Stimulated activated naive B cell treated with anti-CD40 and anti-IgM and Interleukin-4, amounts not matched to agents 10 μg/mL and 1 μg/mL and 100 μg/mL, for 72 hours (primary cell): ENCODE data around the gene METTL8.
"Not testable (repeated sequence)": the region's sequence is repeated elsewhere in the genome, so short reads cannot be mapped to it uniquely, and the experiment has no call there.

ENCODE experiments used
- ATAC-seq, 2 donors: fragments of 150-1000 bp; cut with Tn5 transposase; replicated peaks; 2 replicates each; pipeline ENCODE4 v1.10.0; 2021; ENCODE audit warnings: moderate library complexity in 1 of 2
- DNase-seq: peaks from one replicate; pipeline ENCODE4 v3.0.0; 2021
- H3K27ac Mint-ChIP-seq: one replicate; pipeline ENCODE4 v1.8.0; 2022; ENCODE audit warnings: mild to moderate bottlenecking, mixed read lengths
- H3K27me3 Mint-ChIP-seq, 2 donors: one replicate each; pipeline ENCODE4 v1.8.0; 2022; ENCODE audit warnings: mixed read lengths in 2 of 2
- H3K36me3 Mint-ChIP-seq, 2 donors: one replicate each; pipeline ENCODE4 v1.8.0; 2022; ENCODE audit warnings: mixed read lengths in 2 of 2, mild to moderate bottlenecking in 1 of 2
- H3K4me1 Mint-ChIP-seq, 2 donors: one replicate each; pipeline ENCODE4 v1.8.0; 2022; ENCODE audit warnings: mixed read lengths in 2 of 2, mild to moderate bottlenecking in 1 of 2
- H3K4me3 Mint-ChIP-seq, 2 donors: one replicate each; pipeline ENCODE4 v1.8.0; 2022; ENCODE audit warnings: mild to moderate bottlenecking in 2 of 2, mixed read lengths in 2 of 2, moderate library complexity in 1 of 2
- H3K9me3 Mint-ChIP-seq, 2 donors: one replicate each; pipeline ENCODE4 v1.8.0; 2022; ENCODE audit warnings: mixed read lengths in 2 of 2, mild to moderate bottlenecking in 1 of 2

The METTL8 gene

DNA sequence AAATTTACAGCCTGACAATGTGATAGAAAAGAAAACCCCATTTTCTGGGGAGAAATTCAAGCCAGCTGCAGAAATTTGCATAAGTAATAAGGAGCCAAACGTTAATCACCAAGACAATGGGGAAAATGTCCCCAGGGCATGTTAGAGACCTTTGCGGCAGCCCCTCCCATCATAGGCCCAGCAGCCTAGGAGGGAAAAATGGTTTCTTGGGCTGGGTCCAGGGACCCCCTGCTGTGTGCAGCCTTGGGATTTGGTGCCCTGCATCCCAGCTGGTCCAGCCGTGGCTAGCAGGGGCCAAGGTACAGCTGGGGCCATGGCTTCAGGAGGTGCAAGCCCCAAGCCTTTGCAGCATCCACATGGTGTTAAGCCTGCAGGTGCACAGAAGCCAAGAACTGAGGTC lies 121.6 kb downstream of the METTL8 start:
- peaks cover 14 to 15% of the 10 kb centered on the region in 2 donors for H3K9me3 Mint-ChIP-seq
- H3K27me3 Mint-ChIP-seq, result not testable (repeated sequence)

DNA sequence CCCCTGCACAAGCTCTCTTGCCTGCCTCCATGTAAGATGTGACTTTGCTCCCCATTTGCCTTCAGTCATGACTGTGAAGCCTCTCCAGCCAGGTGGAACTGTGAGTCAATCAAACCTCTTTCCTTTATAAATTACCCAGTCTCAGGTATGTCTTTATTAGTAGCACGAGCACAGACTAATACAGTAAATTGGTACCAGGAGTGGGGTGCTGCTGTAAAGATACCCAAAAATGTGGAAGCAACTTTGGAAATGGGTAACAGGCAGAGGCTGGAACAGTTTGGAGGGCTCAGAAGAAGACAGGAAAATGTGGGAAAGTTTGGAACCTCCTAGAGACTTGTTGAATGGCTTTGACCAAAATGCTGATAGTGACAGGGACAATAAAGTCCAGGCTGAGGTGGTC lies 122.2 kb downstream of the METTL8 start:
- H3K36me3 Mint-ChIP-seq, result peaks cover 17 to 40% of the 10 kb centered on the region in 2 donors
- peaks cover 15 to 24% of the 10 kb centered on the region in 2 donors for H3K4me1 Mint-ChIP-seq
- DNase-seq, H3K27me3 Mint-ChIP-seq, H3K4me3 Mint-ChIP-seq, ATAC-seq: not testable (repeated sequence)
- H3K27ac Mint-ChIP-seq, result peak overlapping the region; percentile 65
- peaks cover 14 to 15% of the 10 kb centered on the region in 2 donors for H3K9me3 Mint-ChIP-seq

More for the DNA sequence above, 121.6 kb downstream of the METTL8 start:
- H3K27ac Mint-ChIP-seq, DNase-seq, H3K4me3 Mint-ChIP-seq, ATAC-seq: not testable (repeated sequence)
- H3K4me1 Mint-ChIP-seq, result peaks cover 17 to 29% of the 10 kb centered on the region in 2 donors
- H3K36me3 Mint-ChIP-seq, result peaks cover 17 to 40% of the 10 kb centered on the region in 2 donors

DNA sequence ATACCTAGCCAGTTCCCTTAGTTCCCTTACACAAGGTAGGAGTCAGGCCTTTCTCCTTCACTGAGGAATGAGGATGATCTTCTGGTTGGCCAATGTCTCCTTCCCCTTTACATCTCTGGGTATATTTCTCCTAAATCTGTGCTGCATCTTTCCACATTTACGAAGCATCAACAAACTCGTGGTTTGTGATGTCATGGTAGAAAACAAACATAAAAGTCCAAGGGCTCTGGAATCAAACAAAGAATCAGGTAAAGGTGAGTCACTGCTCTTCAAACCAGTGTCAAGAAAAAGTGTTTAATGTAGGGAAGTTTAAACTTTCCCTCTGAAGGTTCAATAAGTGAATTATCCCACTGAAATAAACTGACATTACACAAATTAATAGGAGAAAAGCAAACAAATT lies 122.9 kb downstream of the METTL8 start:
- Mint-ChIP-seq H3K4me1 (peaks cover 12 to 17% of the 10 kb centered on the region in 2 donors), H3K4me3 (no peak overlapping the region), H3K9me3 (peaks cover 15 to 18% of the 10 kb centered on the region in 2 donors), H3K27ac (peak overlapping the region; percentile 21), H3K36me3 (peaks cover 17 to 39% of the 10 kb centered on the region in 2 donors), H3K27me3 (no peaks in the 10 kb centered on the region)
- DNase-seq (no peak), ATAC-seq (no peak)

DNA sequence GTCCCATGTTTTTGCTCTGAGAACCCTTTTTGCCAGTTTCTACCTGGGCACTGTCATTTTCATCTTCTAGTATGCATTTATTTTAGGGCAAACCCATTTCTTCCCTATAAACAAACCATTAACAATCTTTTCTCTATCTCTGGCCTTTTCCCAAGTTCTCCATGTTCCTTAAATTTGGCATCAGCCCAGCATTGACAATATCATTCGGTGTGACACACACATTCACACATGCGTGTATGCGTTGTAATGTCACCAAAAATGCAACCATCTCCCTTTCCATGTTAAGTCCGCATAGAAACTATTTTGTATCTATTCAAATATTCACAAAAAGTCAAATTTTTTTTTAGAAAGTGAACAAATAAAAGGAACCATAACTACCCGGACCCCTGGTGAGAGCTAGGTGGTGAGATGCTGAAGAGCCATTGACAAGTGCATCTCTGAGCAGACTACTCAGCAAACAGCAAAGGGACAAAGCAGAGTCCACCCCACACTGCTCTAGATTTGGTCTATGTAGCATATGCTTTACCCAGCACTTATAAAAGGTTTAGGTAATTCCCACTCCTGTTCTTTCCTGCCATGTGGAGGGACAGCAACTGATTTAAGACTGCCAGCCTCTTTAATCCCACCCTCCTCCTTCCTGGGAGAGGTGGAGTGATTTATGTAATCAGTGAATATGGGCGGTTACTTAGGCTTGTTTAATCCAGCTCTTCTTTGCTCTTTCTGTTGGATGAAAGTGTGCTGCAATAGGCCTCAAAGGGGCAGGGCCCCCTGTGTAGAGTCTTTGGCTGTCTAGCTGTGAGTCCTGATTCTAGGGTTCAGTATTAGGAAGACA lies 124.1 kb downstream of the METTL8 start:
- no peak overlapping the region for H3K4me3 Mint-ChIP-seq
- peaks cover 17 to 21% of the 10 kb centered on the region in 2 donors for H3K9me3 Mint-ChIP-seq
- H3K27me3 Mint-ChIP-seq, result no peaks in the 10 kb centered on the region
- H3K4me1 Mint-ChIP-seq, result peaks cover 9 to 15% of the 10 kb centered on the region in 2 donors
- DNase-seq, result no peak
- no peak for ATAC-seq
- no peak overlapping the region for H3K27ac Mint-ChIP-seq
- peaks cover 17 to 37% of the 10 kb centered on the region in 2 donors for H3K36me3 Mint-ChIP-seq

DNA sequence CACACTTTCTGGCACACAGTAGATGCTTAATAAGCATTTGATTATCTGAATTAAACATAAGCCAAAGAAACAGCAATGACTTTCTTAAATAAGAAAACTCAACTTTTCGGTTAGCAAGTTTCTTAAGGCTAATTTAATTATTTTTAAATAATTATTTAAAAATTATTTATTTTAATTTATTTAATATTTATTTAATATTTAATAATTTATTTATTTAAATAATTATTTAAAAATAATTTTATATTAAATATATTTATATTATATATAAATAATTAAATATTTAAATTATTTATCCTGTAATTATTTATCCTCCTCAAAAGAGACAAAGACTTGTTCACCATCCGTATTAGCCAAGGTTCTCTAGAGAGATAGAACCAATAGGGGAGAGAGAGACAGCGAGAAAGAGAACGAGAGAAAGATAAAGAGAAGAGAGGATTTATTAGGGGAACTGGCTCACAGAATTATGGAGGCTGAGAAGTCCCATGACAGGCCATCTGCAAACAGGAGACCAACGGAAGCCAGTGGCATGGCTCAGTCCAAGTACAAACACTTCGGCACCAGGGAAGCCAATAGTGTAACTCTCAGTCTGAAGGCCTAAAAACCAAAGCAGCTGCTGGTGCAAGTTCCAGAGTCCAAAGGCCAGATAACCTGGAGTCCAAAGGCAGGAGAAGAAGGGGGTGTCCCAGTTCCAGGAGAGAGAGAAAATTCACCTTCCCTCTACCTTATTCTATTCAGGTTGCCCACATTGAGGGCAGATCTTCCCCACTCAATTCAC lies 125.3 kb downstream of the METTL8 start:
- no peak overlapping the region for H3K27ac Mint-ChIP-seq
- DNase-seq, result no peak
- peaks cover 17 to 21% of the 10 kb centered on the region in 2 donors for H3K9me3 Mint-ChIP-seq
- peaks cover 11 to 15% of the 10 kb centered on the region in 2 donors for H3K4me1 Mint-ChIP-seq
- peaks cover 17 to 40% of the 10 kb centered on the region in 2 donors for H3K36me3 Mint-ChIP-seq
- H3K4me3 Mint-ChIP-seq, result no peak overlapping the region
- no peak for ATAC-seq
- H3K27me3 Mint-ChIP-seq, result no peaks in the 10 kb centered on the region

DNA sequence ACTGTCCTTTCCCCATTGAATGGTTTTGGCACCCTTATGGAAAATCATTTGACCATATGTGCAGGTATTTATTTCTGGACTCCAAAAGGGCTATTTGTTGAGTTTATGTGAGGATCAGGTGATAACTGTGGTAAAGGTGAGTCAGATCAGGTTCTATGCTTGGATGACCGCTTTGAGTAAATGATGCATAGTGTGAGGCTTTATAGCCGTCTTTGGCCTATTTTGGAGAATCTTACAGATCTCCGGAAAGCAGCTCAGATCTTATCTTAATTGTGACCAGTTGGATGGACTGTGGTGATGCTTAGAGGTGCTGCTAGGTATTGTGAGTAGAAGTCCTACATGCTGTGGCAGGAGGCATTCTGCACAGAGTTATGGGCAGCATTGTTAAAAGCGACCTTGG lies 126.2 kb downstream of the METTL8 start:
- DNase-seq, result no peak
- Mint-ChIP-seq H3K36me3 (peaks cover 17 to 38% of the 10 kb centered on the region in 2 donors), H3K27ac (no peak overlapping the region), H3K4me1 (peaks cover 11 to 16% of the 10 kb centered on the region in 2 donors), H3K9me3 (peaks cover 17 to 21% of the 10 kb centered on the region in 2 donors), H3K27me3 (no peaks in the 10 kb centered on the region), H3K4me3 (no peak overlapping the region)
- ATAC-seq, result peak; percentile 74 to 87

DNA sequence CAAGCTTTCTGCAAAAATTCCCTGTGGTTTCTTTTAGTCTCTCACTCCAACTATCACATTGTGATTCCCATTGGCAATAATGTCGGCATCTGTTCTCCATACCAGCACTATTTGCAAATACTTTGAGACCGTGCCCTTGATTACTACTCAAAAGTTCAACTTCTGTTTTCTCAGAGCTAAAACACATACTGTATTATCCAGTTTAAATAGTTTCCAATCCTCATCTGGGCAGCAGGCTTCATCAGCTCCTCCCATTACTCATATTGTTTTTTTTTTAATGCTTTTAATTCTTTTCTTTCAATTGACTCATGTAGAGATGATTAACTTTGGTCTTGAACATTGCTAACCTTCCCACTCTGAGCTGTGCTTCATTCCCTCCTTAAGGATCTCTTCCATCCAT lies 135.8 kb downstream of the METTL8 start:
- H3K4me3 Mint-ChIP-seq, result no peak overlapping the region
- ATAC-seq (no peak), DNase-seq (no peak)
- no peaks in the 10 kb centered on the region for H3K27me3 Mint-ChIP-seq
- H3K27ac Mint-ChIP-seq, result no peak overlapping the region
- H3K4me1 Mint-ChIP-seq, result peaks cover 0 to 4% of the 10 kb centered on the region in 2 donors
- H3K9me3 Mint-ChIP-seq, result peaks cover 2 to 6% of the 10 kb centered on the region in 2 donors
- peaks cover 5 to 7% of the 10 kb centered on the region in 2 donors for H3K36me3 Mint-ChIP-seq

DNA sequence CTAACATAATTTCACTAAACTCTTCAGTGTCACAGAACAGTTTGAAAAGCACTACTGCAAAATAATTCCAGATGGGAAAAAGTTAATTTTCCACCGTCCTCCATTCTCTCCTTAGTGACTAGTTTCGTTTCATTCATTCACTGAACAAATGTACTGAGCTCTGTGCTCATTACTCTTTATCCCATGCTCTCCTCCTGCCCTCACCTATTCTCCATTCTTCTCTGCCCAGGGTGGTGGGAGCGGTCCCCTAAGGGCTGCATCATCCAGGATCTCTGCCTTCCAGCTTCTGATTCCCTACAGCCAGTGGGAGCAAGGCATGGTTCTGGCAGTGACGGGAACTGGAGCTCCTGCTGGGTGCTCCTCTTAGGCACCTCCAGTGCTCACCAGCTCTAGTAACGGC lies 139.2 kb downstream of the METTL8 start:
- H3K9me3 Mint-ChIP-seq, result peaks cover 2 to 6% of the 10 kb centered on the region in 2 donors
- H3K36me3 Mint-ChIP-seq, result peaks cover 5 to 7% of the 10 kb centered on the region in 2 donors
- no peak overlapping the region for H3K4me3 Mint-ChIP-seq
- ATAC-seq, result no peak
- H3K27me3 Mint-ChIP-seq, result no peaks in the 10 kb centered on the region
- no peak for DNase-seq
- no peak overlapping the region for H3K27ac Mint-ChIP-seq
- H3K4me1 Mint-ChIP-seq, result peaks cover 0 to 4% of the 10 kb centered on the region in 2 donors

DNA sequence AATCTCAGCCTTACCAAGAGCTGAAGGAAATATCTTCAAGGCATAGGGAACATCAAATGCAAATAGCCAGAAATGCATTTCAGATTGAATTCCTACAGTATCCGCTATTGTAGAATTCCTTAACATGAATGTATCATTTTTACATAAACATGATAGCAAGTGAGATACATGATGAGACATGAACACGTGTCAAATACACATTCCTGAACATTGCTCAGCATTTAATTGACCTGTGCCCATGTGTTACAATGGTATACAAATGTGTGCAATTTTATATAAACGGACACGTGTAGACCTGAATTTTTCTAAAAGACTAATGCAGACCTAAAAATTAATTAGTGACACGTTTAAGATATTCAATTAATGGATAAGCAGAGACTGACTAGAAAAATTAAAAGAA lies 140.1 kb downstream of the METTL8 start:
- Mint-ChIP-seq H3K36me3 (peaks cover 5 to 7% of the 10 kb centered on the region in 2 donors), H3K27ac (no peak overlapping the region), H3K4me1 (peaks cover 0 to 4% of the 10 kb centered on the region in 2 donors), H3K9me3 (peaks cover 2 to 6% of the 10 kb centered on the region in 2 donors), H3K27me3 (no peaks in the 10 kb centered on the region), H3K4me3 (no peak overlapping the region)
- DNase-seq, result no peak
- ATAC-seq, result no peak

DNA sequence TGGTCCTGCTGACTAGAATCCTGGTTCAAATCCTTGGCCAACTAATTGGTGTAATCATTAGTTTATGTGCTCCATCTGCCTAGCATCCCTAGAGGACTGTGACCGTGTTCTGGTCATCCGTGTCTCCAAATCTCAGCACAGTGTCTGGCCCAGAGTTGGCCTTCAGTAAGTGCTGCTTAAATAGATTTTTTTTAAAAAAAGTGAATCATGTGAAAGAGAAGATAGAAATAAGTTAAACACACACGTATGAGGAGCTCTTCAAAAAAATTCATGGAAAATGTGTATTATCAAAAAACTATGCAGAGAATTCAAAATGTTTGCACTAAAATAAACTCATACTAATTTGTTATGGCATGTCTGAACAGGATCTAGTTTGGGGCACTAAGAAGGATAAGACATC lies 143.8 kb downstream of the METTL8 start:
- no peak overlapping the region for H3K27ac Mint-ChIP-seq
- H3K36me3 Mint-ChIP-seq, result peaks cover 0 to 7% of the 10 kb centered on the region in 2 donors
- H3K9me3 Mint-ChIP-seq, result peaks cover 2 to 5% of the 10 kb centered on the region in 2 donors
- no peak for DNase-seq
- ATAC-seq, result no peak
- peaks cover 2 to 10% of the 10 kb centered on the region in 2 donors for H3K4me1 Mint-ChIP-seq
- no peak overlapping the region for H3K4me3 Mint-ChIP-seq
- H3K27me3 Mint-ChIP-seq, result no peaks in the 10 kb centered on the region

DNA sequence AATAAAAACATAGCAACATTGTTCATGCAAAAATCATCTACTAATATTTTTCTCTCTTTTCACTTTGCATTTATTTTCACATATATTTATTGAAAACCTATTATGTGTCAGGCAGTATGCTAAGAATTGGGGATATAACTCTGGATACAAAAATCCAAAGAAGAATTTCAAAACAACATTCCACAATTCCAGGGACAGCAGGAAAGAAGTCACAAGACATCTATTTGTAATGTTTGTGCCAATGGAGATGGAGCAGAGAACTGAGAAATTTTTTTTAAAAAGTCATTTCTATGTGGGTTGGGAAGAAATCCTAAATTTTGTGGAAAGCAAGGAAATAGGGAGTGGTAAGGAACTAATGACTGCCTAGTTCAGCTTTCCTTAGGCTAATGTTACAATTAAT lies 144.5 kb downstream of the METTL8 start:
- peaks cover 0 to 4% of the 10 kb centered on the region in 2 donors for H3K36me3 Mint-ChIP-seq
- H3K4me1 Mint-ChIP-seq, result peaks cover 2 to 12% of the 10 kb centered on the region in 2 donors
- H3K4me3 Mint-ChIP-seq, result no peak overlapping the region
- H3K27ac Mint-ChIP-seq, result peak overlapping the region; percentile 54
- no peak for DNase-seq
- no peaks in the 10 kb centered on the region for H3K9me3 Mint-ChIP-seq
- no peak for ATAC-seq
- H3K27me3 Mint-ChIP-seq, result no peaks in the 10 kb centered on the region

DNA sequence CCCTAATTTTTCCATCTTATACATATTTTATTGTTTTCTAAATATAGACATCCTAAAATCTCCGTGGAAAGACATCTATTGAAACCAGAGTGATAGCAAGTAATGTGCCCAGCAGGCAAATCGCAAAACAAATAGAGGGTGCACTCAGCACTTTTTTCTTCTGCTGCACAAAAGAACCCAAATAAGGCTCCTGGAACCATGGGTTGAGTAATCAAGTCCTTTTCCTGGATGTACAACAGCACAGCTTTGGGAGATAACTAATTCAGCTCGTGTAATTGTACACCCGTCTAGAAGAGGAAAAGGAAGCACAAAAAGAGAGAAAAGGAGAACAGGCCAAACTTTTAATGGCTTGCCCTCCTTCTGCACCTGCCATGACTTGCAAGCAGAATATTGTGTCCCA lies 146.2 kb downstream of the METTL8 start:
- Mint-ChIP-seq H3K36me3 (no peaks in the 10 kb centered on the region), H3K4me1 (peaks cover 2 to 11% of the 10 kb centered on the region in 2 donors), H3K4me3 (no peak overlapping the region), H3K27ac (no peak overlapping the region), H3K9me3 (no peaks in the 10 kb centered on the region), H3K27me3 (no peaks in the 10 kb centered on the region)
- ATAC-seq, result no peak
- DNase-seq, result no peak

DNA sequence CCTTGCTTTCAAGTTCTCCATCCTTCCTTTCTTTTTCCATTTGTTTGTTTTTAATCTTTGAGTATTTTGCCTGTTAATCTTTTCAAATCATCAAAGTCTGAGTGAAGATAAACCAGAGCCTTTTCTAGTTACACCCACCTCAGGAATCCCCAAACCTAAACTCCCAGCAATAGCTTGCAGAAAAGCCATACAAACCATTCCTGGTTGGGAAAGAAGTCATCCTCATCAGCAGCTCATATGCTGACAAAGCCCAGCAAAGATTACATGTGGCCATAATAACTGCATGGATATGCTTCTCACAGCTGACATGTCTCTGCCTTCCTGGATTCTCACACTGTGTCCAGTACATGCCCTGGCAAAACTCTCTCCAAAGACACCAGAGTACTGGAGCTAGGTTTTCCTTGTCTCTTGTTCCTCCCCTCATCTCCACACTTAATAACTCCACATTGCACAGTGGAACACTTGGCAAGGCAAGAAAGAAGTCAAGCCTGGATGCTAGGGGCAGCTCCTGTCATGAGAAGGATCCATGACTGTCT lies 146.7 kb downstream of the METTL8 start:
- ATAC-seq (no peak), DNase-seq (no peak)
- no peaks in the 10 kb centered on the region for H3K36me3 Mint-ChIP-seq
- no peak overlapping the region for H3K27ac Mint-ChIP-seq
- no peaks in the 10 kb centered on the region for H3K27me3 Mint-ChIP-seq
- H3K9me3 Mint-ChIP-seq, result no peaks in the 10 kb centered on the region
- no peak overlapping the region for H3K4me3 Mint-ChIP-seq
- H3K4me1 Mint-ChIP-seq, result peaks cover 2 to 11% of the 10 kb centered on the region in 2 donors

DNA sequence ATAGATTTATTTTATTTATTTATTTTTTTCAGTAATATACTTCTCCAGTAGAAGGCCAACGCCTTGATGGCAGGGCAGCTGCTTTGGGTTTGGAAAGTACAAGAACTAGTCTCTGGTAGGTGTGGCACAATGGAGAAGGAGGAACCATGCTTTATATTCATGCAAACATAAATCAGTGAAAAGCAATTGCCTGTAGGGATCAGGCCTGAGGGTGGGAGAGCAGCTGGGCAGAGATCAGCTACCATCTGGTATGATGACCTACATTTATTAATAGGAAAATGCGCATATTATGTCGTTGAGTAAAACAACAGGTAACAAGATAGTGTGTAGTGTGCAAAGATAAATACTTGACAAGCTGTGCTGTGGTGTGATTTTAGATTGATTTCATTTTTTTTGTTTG lies 152.7 kb downstream of the METTL8 start:
- H3K27me3 Mint-ChIP-seq, result no peaks in the 10 kb centered on the region
- H3K4me3 Mint-ChIP-seq, result no peak overlapping the region
- ATAC-seq (no peak), DNase-seq (no peak)
- no peak overlapping the region for H3K27ac Mint-ChIP-seq
- peaks cover 5 to 8% of the 10 kb centered on the region in 2 donors for H3K9me3 Mint-ChIP-seq
- H3K4me1 Mint-ChIP-seq, result peaks cover 2 to 5% of the 10 kb centered on the region in 2 donors
- peaks cover 7 to 12% of the 10 kb centered on the region in 2 donors for H3K36me3 Mint-ChIP-seq
